ENCODE measurements around the gene DYRK1A.

Gene DYRK1A

GRCh38 chr21:37459575-37459974 lies 93.0 kb downstream of the DYRK1A start (continued):
- TF ChIP-seq ZNF184 (tag by site-specific recombination; IDR thresholded peaks at IDR 0.05): 0 out of 2 replicates have a peak, but pooled peaks have one; percentile 26

DNA sequence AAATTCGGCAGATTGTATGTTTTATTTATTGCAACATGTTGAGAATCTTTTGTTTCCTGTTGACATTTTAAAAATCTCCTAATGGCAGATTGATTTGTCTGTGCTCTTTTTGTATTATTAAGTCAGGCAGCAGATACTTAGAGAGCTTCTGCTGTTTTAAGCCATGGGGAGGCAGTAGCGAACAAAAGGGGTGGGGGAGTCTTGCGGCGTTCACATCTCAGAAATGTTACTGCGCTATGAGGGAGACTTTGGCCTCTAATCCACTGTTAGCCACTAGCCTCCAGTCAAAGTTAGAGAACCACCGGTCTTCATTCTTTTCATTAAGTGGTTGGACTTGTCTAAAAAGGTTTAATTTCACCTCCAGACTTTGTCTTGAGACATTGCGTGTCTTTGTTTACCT lies 93.6 kb downstream of the DYRK1A start:
- TF ChIP-seq MYNN (tag by site-specific recombination; IDR thresholded peaks at IDR 0.05; ENCODE audit: borderline replicate concordance): no peak
- no peak for TF ChIP-seq ZNF138 (tag by site-specific recombination; IDR thresholded peaks at IDR 0.05; ENCODE audit: borderline replicate concordance)
- peak; percentile 15; the same call in 1 of the 2 replicates for TF ChIP-seq FEZF1 (tag by site-specific recombination; IDR thresholded peaks at IDR 0.05)
- no peak for TF ChIP-seq KLF9 (tag by site-specific recombination; IDR thresholded peaks at IDR 0.05; ENCODE audit: low read depth)

DNA sequence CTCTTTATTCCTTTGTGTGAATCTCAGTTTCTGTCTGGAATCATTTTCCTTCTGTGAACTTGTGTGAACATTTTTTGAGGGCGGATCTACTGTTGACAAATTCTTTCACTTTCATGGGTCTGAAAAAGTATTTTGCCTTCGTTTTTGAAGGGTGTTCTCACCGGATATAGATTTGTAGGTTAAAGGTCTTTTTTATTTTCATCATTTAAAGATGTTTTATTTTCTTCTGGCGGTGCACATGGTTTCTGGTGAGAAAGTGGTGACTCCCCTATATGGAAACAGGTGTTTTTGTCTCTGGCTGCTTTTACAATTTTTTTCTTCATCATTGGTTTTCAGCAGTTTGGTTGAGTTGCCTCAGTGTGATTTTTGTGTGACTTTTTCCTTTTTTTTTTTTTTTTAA lies 94.9 kb downstream of the DYRK1A start:
- no peak overlapping the region for H3K4me3 ChIP-seq (ENCODE audit: low read depth, low read length)
- ChIA-PET CTCF (no interaction called here), POLR2A (no interaction called here)
- peaks cover 21% of the 10 kb centered on the region for H3K4me1 ChIP-seq (ENCODE audit: control insufficient read depth, insufficient read depth, low read length)
- H3K9me3 ChIP-seq (ENCODE audit: control insufficient read depth, insufficient read depth, low read depth, low read length): no peaks in the 10 kb centered on the region
- no peak overlapping the region for H3K27ac ChIP-seq (ENCODE audit: extremely low read depth, low read depth, low read length)
- TF ChIP-seq ZNF211 (tag by site-specific recombination; IDR thresholded peaks at IDR 0.05; ENCODE audit: low read depth) (no peak), PRDM1 (tag by site-specific recombination; IDR thresholded peaks at IDR 0.05) (0 out of 2 replicates have a peak, but pooled peaks have one; percentile 38), SCRT2 (tag by site-specific recombination; IDR thresholded peaks at IDR 0.05) (peak; percentile 65)
- TF ChIP-seq, protein P1, sequence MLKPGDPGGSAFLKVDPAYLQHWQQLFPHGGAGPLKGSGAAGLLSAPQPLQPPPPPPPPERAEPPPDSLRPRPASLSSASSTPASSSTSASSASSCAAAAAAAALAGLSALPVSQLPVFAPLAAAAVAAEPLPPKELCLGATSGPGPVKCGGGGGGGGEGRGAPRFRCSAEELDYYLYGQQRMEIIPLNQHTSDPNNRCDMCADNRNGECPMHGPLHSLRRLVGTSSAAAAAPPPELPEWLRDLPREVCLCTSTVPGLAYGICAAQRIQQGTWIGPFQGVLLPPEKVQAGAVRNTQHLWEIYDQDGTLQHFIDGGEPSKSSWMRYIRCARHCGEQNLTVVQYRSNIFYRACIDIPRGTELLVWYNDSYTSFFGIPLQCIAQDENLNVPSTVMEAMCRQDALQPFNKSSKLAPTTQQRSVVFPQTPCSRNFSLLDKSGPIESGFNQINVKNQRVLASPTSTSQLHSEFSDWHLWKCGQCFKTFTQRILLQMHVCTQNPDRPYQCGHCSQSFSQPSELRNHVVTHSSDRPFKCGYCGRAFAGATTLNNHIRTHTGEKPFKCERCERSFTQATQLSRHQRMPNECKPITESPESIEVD (tag by site-specific recombination; IDR thresholded peaks at IDR 0.05): peak; percentile 49; the same call in 1 of the 2 replicates
- TF ChIP-seq, protein P2, sequence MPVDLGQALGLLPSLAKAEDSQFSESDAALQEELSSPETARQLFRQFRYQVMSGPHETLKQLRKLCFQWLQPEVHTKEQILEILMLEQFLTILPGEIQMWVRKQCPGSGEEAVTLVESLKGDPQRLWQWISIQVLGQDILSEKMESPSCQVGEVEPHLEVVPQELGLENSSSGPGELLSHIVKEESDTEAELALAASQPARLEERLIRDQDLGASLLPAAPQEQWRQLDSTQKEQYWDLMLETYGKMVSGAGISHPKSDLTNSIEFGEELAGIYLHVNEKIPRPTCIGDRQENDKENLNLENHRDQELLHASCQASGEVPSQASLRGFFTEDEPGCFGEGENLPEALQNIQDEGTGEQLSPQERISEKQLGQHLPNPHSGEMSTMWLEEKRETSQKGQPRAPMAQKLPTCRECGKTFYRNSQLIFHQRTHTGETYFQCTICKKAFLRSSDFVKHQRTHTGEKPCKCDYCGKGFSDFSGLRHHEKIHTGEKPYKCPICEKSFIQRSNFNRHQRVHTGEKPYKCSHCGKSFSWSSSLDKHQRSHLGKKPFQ (tag by site-specific recombination; IDR thresholded peaks at IDR 0.05): peak; percentile 58
- H3K36me3 ChIP-seq (ENCODE audit: control insufficient read depth in 2 of 2, insufficient read depth in 1 of 2, low read length in 2 of 2): no peaks in the 10 kb centered on the region

More for the DNA sequence above, 93.6 kb downstream of the DYRK1A start:
- no peak overlapping the region for H3K27ac ChIP-seq (ENCODE audit: extremely low read depth, low read depth, low read length)
- no peaks in the 10 kb centered on the region for H3K36me3 ChIP-seq (ENCODE audit: control insufficient read depth in 2 of 2, insufficient read depth in 1 of 2, low read length in 2 of 2)
- H3K9me3 ChIP-seq (ENCODE audit: control insufficient read depth, insufficient read depth, low read depth, low read length): no peaks in the 10 kb centered on the region
- CTCF ChIA-PET: interaction anchor here (0.6 to 0.9 kb wide), 4 partner anchors 8 to 112 kb away, joined by 3 to 5 read pairs (median 3); no protein-coding TSS in a partner anchor
- POLR2A ChIA-PET: no interaction called here
- H3K4me1 ChIP-seq (ENCODE audit: control insufficient read depth, insufficient read depth, low read length): peaks cover 24% of the 10 kb centered on the region
- no peak overlapping the region for H3K4me3 ChIP-seq (ENCODE audit: low read depth, low read length)

DNA sequence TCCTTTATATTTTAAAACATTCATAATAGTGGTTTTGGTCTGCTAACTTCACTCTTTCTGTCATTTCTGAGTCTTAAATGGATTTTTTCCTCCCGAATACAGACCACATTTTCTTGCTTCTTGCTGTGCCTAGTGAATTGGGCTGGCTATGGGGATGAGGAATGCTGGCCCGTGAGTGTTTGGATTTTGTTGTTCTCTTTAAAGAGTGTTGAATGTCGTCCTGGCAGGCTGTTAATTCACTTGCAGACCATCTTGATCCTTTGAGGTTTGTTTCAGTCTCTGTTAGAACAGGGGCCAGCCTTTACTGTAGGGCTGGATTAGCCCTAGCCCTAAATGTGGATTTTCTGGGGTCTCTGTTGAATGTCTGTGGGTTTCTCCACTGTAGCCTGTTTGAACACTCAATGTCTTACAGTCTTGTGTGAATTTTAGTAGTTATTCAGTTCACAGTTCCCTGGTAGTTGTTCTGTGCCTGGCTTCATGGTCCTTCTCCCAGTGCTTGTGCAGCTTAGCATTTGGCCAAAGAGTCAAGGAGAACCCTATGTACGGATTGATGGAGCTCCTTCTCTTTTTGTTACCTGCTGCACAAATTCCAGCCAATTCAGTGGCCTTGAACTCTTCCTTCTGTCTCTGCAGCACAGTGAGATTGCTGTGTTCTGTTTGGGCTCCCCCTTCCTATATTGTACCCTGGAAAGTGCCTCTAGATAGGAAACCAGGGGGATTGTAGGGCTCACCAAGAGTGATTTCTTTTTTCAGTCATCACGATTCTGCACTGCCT lies 95.7 kb downstream of the DYRK1A start:
- H3K36me3 ChIP-seq (ENCODE audit: control insufficient read depth in 2 of 2, insufficient read depth in 1 of 2, low read length in 2 of 2): no peaks in the 10 kb centered on the region
- H3K4me1 ChIP-seq (ENCODE audit: control insufficient read depth, insufficient read depth, low read length): peaks cover 21% of the 10 kb centered on the region
- POLR2A ChIA-PET: interaction anchor here (0.6 to 1.1 kb wide), 4 partner anchors 94 to 923 kb away, joined by 3 read pairs; no protein-coding TSS in a partner anchor
- CTCF ChIA-PET: interaction anchor here (0.6 to 4.3 kb wide), 18 partner anchors 9 to 227 kb away, joined by 3 to 40 read pairs (median 4); no protein-coding TSS in a partner anchor
- no peaks in the 10 kb centered on the region for H3K9me3 ChIP-seq (ENCODE audit: control insufficient read depth, insufficient read depth, low read depth, low read length)
- no peak overlapping the region for H3K4me3 ChIP-seq (ENCODE audit: low read depth, low read length)
- H3K27ac ChIP-seq (ENCODE audit: extremely low read depth, low read depth, low read length): no peak overlapping the region
- TF ChIP-seq ZNF501 (tag by site-specific recombination; IDR thresholded peaks at IDR 0.05) (no peak), ZNF449 (tag by site-specific recombination; IDR thresholded peaks at IDR 0.05) (no peak), PRDM10 (tag by site-specific recombination; IDR thresholded peaks at IDR 0.05) (no peak), ZNF223 (tag by site-specific recombination; IDR thresholded peaks at IDR 0.05) (no peak)
- TF ChIP-seq, protein P3, sequence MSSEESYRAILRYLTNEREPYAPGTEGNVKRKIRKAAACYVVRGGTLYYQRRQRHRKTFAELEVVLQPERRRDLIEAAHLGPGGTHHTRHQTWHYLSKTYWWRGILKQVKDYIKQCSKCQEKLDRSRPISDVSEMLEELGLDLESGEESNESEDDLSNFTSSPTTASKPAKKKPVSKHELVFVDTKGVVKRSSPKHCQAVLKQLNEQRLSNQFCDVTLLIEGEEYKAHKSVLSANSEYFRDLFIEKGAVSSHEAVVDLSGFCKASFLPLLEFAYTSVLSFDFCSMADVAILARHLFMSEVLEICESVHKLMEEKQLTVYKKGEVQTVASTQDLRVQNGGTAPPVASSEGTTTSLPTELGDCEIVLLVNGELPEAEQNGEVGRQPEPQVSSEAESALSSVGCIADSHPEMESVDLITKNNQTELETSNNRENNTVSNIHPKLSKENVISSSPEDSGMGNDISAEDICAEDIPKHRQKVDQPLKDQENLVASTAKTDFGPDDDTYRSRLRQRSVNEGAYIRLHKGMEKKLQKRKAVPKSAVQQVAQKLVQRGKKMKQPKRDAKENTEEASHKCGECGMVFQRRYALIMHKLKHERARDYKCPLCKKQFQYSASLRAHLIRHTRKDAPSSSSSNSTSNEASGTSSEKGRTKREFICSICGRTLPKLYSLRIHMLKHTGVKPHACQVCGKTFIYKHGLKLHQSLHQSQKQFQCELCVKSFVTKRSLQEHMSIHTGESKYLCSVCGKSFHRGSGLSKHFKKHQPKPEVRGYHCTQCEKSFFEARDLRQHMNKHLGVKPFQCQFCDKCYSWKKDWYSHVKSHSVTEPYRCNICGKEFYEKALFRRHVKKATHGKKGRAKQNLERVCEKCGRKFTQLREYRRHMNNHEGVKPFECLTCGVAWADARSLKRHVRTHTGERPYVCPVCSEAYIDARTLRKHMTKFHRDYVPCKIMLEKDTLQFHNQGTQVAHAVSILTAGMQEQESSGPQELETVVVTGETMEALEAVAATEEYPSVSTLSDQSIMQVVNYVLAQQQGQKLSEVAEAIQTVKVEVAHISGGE (tag by site-specific recombination; conservative IDR thresholded peaks at IDR 0.05; ENCODE audit: low read depth): no peak

All from HEK293 (cell line).